ENCODE results near the gene RELN.

The RELN gene

GRCh38 chr7:103715376-103716120 lies 273.9 kb downstream of the RELN start:
- Histone ChIP-seq H3K4me3 (ENCODE audit: low read depth, low read length) (no peak overlapping the region), H3K27ac (ENCODE audit: extremely low read depth, low read depth, low read length) (no peak overlapping the region), H3K4me1 (ENCODE audit: control insufficient read depth, insufficient read depth, low read length) (no peaks in the 10 kb centered on the region), H3K36me3 (ENCODE audit: control insufficient read depth in 2 of 2, insufficient read depth in 1 of 2, low read length in 2 of 2) (no peaks in the 10 kb centered on the region), H3K9me3 (ENCODE audit: control insufficient read depth, insufficient read depth, low read depth, low read length) (no peaks in the 10 kb centered on the region)
- CTCF ChIA-PET = no interaction called here
- no peak for TF ChIP-seq ZNF184 (tag by site-specific recombination; IDR thresholded peaks at IDR 0.05)
- no peak for TF ChIP-seq ZNF571 (tag by site-specific recombination; IDR thresholded peaks at IDR 0.05)
- no peak for TF ChIP-seq RBAK (tag by site-specific recombination; IDR thresholded peaks at IDR 0.05)
- no peak for TF ChIP-seq TSHZ1 (tag by site-specific recombination; IDR thresholded peaks at IDR 0.05; ENCODE audit: borderline replicate concordance)
- no peak for TF ChIP-seq KLF9 (tag by site-specific recombination; IDR thresholded peaks at IDR 0.05; ENCODE audit: low read depth)
- no peak for TF ChIP-seq INSM2 (tag by site-specific recombination; IDR thresholded peaks at IDR 0.05)
- no peak for TF ChIP-seq REST (tag by site-specific recombination; IDR thresholded peaks at IDR 0.05)
- TF ChIP-seq MZF1 (tag by site-specific recombination; IDR thresholded peaks at IDR 0.05; ENCODE audit: borderline replicate concordance) = no peak
- no peak for TF ChIP-seq ZNF777 (tag by site-specific recombination; IDR thresholded peaks at IDR 0.05; ENCODE audit: borderline replicate concordance)
- TF ChIP-seq YY1 (tag by site-specific recombination; IDR thresholded peaks at IDR 0.05) = no peak
- TF ChIP-seq ATF2 (tag by site-specific recombination; IDR thresholded peaks at IDR 0.05; ENCODE audit: low read depth) = no peak
- no peak for TF ChIP-seq ZNF521 (tag by site-specific recombination; IDR thresholded peaks at IDR 0.05)
- no peak for TF ChIP-seq ZNF394 (tag by site-specific recombination; IDR thresholded peaks at IDR 0.05; ENCODE audit: borderline replicate concordance)
- no peak for TF ChIP-seq YY2 (tag by site-specific recombination; IDR thresholded peaks at IDR 0.05)
- TF ChIP-seq HOXD13 (CRISPR knock-in tag; IDR thresholded peaks at IDR 0.05; ENCODE audit: borderline replicate concordance) = no peak
- no peak for TF ChIP-seq ZNF423 (tag by site-specific recombination; IDR thresholded peaks at IDR 0.05)
- TF ChIP-seq ZNF112 (tag by site-specific recombination; IDR thresholded peaks at IDR 0.05) = no peak
- no peak for TF ChIP-seq ZSCAN23 (tag by site-specific recombination; IDR thresholded peaks at IDR 0.05)
- no peak for TF ChIP-seq PRDM6 (tag by site-specific recombination; IDR thresholded peaks at IDR 0.05)
- TF ChIP-seq ZNF404 (tag by site-specific recombination; IDR thresholded peaks at IDR 0.05) = no peak
- POLR2A ChIA-PET = no interaction called here

All from HEK293 (cell line).